HG02763 (cell line): ENCODE data around the gene CEACAM19.
"Not testable (repeated sequence)": the region's sequence is repeated elsewhere in the genome, so short reads cannot be mapped to it uniquely, and the experiment has no call there.

ENCODE experiments used
- ATAC-seq: cut with Tn5 transposase; IDR thresholded peaks from one replicate; pipeline ENCODE4 v1.9.1; 2021; ENCODE audit warnings: mild to moderate bottlenecking, moderate library complexity; ENCODE audit not compliant: unreplicated experiment

CEACAM19 gene

GRCh38 chr19:44720396-44720795, 49.1 kb downstream of the CEACAM19 start:
- not testable (repeated sequence) for ATAC-seq

DNA sequence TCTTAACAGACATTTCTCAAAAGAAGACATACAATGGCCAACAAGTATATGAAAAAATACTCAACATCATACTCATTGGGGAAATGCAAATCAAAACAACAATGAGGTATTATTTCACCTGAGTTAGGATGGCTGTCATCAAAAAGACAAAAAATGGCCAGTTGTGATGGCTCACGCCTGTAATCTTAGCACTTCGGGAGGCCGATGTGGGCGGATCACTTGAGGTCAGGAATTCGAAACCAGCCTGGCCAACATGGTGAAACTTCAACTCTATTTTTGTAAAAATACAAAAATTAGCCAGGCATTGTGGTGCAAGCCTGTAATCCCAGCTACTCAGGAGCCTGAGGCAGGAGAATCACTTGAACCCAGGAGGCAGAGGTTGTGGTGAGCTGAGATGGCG, 49.7 kb downstream of the CEACAM19 start:
- no peak for ATAC-seq

DNA sequence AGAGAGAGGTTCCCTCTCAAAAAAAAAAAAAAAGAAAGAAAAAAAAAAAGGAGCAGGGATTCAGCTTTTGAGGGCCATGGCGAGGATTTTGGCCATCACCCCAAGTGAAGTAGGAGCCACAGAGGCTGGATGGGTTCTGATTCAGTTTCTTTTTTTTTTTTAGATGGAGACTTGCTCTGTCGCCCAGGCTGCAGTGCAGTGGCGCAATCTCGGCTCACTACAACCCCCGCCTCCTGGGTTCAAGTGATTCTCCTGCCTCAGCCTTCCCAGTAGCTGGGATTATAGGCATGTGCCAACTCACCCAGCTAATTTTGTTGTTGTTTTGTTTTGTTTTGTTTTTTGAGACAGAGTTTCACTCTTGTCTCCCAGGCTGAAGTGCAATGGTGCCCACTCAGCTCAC, 50.1 kb downstream of the CEACAM19 start:
- not testable (repeated sequence) for ATAC-seq

- no peak for ATAC-seq
Observed at GRCh38 chr19:44722131-44723121, 51.1 kb downstream of the CEACAM19 start.

GRCh38 chr19:44723299-44723951, 52.1 kb downstream of the CEACAM19 start:
- no peak for ATAC-seq

DNA sequence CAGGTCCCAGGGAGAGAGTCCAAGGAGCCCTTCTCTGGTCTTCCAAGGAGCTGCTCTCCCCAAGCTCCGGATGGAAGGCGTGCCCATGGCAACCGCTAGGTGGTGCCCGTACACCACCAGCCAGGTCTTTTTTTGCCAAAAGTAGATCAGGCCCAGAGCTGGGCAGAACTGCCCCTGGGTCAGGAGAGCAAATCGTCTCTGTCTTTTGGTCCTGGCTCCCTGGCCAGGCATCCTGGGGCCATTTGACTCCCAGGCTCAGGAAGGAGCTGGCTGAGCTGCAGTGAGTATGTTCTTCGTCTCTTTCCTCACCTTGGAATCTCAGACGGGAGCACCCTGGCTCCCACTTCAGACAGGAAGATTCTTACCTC, 52.7 kb downstream of the CEACAM19 start:
- no peak for ATAC-seq

GRCh38 chr19:44725251-44725650, 54.0 kb downstream of the CEACAM19 start:
- no peak for ATAC-seq

DNA sequence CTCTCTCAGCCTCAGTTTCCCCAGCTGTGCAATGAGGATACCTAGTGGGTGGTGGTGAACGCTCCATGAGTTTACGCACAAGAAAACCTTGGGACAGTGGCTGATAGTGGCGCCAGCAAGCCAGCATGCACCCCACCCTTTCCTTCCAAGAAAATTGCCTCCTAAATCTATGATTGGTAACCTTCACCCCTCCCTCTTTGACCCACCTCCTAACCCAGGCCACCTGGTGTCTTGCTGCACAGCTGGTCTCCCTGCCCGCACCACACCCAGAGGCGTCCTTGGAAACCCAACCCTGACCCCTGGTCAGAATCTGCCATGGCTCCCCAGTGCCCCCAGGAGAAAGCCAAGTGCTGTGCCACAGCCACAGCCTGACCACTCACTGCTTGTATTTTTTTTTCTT, 54.4 kb downstream of the CEACAM19 start:
- no peak for ATAC-seq

GRCh38 chr19:44726465-44726864, 55.2 kb downstream of the CEACAM19 start:
- no peak for ATAC-seq

DNA sequence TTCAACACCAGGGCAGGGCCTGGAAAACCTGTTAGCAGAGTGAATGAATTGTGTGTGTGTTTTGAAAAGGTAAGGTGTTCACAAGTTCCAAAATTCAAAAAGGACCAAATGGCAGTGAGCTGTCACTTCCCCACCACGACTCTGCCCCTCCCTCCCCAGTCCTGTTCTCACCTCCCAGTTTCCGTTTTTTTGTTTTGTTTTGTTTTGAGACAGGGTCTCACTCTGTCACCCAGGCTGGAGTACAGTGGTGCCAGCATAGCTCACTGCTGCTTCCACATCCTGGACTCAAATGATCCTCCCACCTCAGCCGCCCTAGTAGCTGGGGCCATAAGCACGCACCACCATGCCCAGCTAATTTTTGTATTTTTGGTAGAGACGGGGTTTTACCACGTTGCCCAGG, 56.9 kb downstream of the CEACAM19 start:
- no peak for ATAC-seq

DNA sequence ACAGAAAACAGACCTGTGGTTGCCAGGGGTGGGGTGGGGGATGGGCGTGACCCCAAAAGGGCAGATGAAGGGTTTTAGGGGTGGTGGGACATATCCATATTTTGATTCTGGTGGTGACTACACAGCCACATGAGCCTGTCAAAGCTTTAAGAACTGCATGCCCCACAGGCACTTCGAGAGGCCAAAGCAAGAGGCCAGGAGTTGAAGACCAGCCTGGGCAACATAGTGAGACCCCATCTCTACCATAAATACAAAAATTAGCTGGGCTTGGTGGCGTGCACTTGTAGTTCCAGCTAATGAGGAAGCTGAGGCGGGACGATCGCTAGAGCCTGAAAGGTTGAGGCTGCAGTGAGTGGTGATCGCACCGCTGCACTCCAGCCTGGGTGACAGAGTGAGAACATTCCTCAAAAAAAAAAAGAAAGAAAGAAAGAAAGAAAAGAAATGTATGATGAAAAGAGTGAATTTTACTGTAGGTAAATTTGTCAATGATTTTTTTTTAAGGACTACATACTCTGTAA, 58.3 kb downstream of the CEACAM19 start:
- ATAC-seq, result no peak

- ATAC-seq, result no peak
Observed at GRCh38 chr19:44731081-44731480, 59.8 kb downstream of the CEACAM19 start.

DNA sequence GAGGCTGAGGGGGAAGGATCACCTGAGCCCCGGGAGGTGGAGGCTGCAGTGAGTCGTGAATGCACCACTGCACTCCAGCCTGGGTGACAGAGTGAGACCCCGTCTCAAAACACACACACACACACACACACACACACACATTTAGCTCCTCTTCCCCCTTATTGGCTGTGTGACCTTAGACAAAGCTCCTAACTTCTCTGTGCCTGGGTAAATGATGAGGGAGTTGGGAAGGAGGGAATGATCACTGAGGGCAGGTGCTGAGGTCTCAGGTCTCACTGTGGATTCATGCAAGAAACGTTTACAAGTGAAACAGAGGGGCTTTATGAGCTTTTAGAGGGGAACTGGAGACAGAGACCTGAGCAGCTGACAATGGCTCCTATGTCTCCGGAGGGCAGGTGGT, 60.3 kb downstream of the CEACAM19 start:
- no peak for ATAC-seq

DNA sequence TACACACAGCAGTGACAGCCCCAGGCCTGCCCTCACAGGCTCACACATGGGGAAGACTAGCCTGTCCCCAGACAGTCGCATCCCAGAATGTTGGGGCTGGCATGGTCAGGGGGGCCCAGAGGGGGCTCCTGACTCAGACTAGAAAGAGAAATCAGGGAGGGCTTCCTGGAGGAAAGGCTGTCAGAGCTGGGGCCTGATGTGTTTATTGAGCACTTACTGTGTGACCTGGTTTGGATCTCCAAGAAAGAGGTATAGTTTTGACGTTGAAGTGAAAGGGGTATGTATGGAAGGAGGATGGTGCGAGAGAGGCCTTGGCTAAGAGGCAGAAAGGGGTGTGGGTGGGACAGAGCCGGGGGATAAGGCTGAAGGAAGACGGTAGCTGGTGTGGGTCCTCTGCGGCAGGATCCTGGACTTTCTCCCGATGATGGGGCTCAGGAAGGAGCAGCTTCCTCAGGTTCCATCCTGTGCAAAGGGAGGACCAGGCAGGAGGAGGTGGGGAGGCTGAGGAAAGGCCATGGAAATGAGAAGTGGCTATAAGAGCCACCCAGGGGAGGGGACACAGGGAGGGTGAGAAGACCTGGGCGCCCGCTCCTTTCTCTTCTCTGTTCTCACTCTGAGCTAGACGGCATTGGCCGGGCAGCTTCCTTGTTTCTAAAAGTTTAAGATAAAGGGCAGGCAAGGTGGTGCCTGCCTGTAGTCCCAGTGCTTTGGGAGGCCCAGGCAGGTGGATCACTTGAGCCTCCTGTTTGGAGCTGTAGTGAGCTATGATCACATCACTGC, 61.1 kb downstream of the CEACAM19 start:
- ATAC-seq, result no peak
